GM21528 (cell line): ENCODE data around the gene ERICH6B.
"Not testable (repeated sequence)": the region's sequence is repeated elsewhere in the genome, so short reads cannot be mapped to it uniquely, and the experiment has no call there.

Source experiments
- ATAC-seq: cut with Tn5 transposase; IDR thresholded peaks from one replicate; pipeline ENCODE4 v1.9.1; 2021; ENCODE audit warnings: mild to moderate bottlenecking, moderate library complexity; ENCODE audit not compliant: unreplicated experiment, low FRiP score

ERICH6B gene

GRCh38 chr13:45615501-45616101 lies at the start of gene ERICH6B:
ERICH6B (minus strand) TSS chr13:45615739; CDS start chr13:45597005, 18,734 bp downstream.
- ATAC-seq: no peak

GRCh38 chr13:45662903-45663302 lies 47.4 kb upstream of the ERICH6B start:
- not testable (repeated sequence) for ATAC-seq

- no peak for ATAC-seq
These were observed 46.6 kb upstream of the ERICH6B start for GRCh38 chr13:45662162-45662561.

- not testable (repeated sequence) for ATAC-seq
These were observed 44.9 kb upstream of the ERICH6B start for GRCh38 chr13:45660458-45660857.

- no peak for ATAC-seq
These were observed 44.0 kb upstream of the ERICH6B start for GRCh38 chr13:45659536-45659935.

- ATAC-seq: no peak
These were observed 43.2 kb upstream of the ERICH6B start for GRCh38 chr13:45658586-45659235.

GRCh38 chr13:45654633-45655349 lies 39.3 kb upstream of the ERICH6B start:
- no peak for ATAC-seq

GRCh38 chr13:45645263-45645662 lies 29.7 kb upstream of the ERICH6B start:
- not testable (repeated sequence) for ATAC-seq

GRCh38 chr13:45642159-45642558 lies 26.6 kb upstream of the ERICH6B start:
- not testable (repeated sequence) for ATAC-seq

GRCh38 chr13:45635291-45635690 lies 19.8 kb upstream of the ERICH6B start:
- not testable (repeated sequence) for ATAC-seq

GRCh38 chr13:45630791-45631190 lies 15.3 kb upstream of the ERICH6B start:
- no peak for ATAC-seq

- ATAC-seq: no peak
These were observed 14.4 kb upstream of the ERICH6B start for GRCh38 chr13:45629940-45630339.

- no peak for ATAC-seq
These were observed 12.6 kb upstream of the ERICH6B start for GRCh38 chr13:45628094-45628493.

- ATAC-seq: no peak
These were observed 12.1 kb upstream of the ERICH6B start for GRCh38 chr13:45627656-45628055.

GRCh38 chr13:45626731-45627374 lies 11.3 kb upstream of the ERICH6B start:
- no peak for ATAC-seq

GRCh38 chr13:45623516-45624090 lies 8.1 kb upstream of the ERICH6B start:
- no peak for ATAC-seq

- no peak for ATAC-seq
These were observed 6.4 kb upstream of the ERICH6B start for GRCh38 chr13:45621950-45622349.

GRCh38 chr13:45607931-45608330 lies 7.6 kb downstream of the ERICH6B start:
- no peak for ATAC-seq

- no peak for ATAC-seq
These were observed 10.6 kb downstream of the ERICH6B start for GRCh38 chr13:45604892-45605291.

GRCh38 chr13:45603338-45603737 lies 12.2 kb downstream of the ERICH6B start:
- no peak for ATAC-seq
